HEK293 (cell line): ENCODE measurements around the gene CCDC149.

Experiments used
- CTCF ChIA-PET: fragments of 350-600 bp; formaldehyde crosslinking; extraction: SDS; loops from one replicate; lab custom pipeline; 2021; ENCODE audit warnings: antibody characterized with exemption; lab: Yijun Ruan, JAX
- POLR2A ChIA-PET: fragments of 300-600 bp; formaldehyde crosslinking; extraction: SDS; loops from one replicate; lab custom pipeline; 2020; ENCODE audit warnings: antibody characterized with exemption, inconsistent platforms; lab: Yijun Ruan, JAX
- H3K27ac ChIP-seq: fragments of 200-500 bp; sonication (Bioruptor generic); 2 replicates; pipeline ENCODE4 v1.5.1; 2014; ENCODE audit warnings: low read depth, low read length, control low read depth, inconsistent platforms; ENCODE audit errors: extremely low read depth
- H3K36me3 ChIP-seq, 2 experiments: fragments of 200-500 bp in 1 of 2; sonication (Bioruptor generic) in 1 of 2; 1 replicate in 1 of 2; 2 replicates in 1 of 2; pipeline ENCODE4 v1.5.1; 2014 to 2017; ENCODE audit warnings: inconsistent platforms in 2 of 2, low read length in 2 of 2; ENCODE audit not compliant: control insufficient read depth in 2 of 2, insufficient read depth in 1 of 2
- H3K4me1 ChIP-seq: fragments of 200-500 bp; sonication (Bioruptor generic); 2 replicates; pipeline ENCODE4 v1.5.1; 2014; ENCODE audit warnings: mild to moderate bottlenecking, low read length, inconsistent platforms; ENCODE audit not compliant: control insufficient read depth, insufficient read depth
- H3K4me3 ChIP-seq: 2 replicates; pipeline ENCODE4 v1.5.1; 2011; ENCODE audit warnings: low read depth, mild to moderate bottlenecking, control low read depth, low read length, moderate library complexity
- H3K9me3 ChIP-seq: fragments of 200-500 bp; sonication (Bioruptor generic); 2 replicates; pipeline ENCODE4 v1.5.1; 2014; ENCODE audit warnings: low read depth, low read length, inconsistent platforms; ENCODE audit not compliant: control insufficient read depth, insufficient read depth
- EGR2 ChIP-seq: fragments of 450-650 bp; formaldehyde crosslinking; IDR thresholded peaks from 2 replicates; pipeline ENCODE4 v1.5.1; 2016; ENCODE audit warnings: low read depth, missing biosample characterization, missing genetic modification characterization
- KLF16 ChIP-seq: fragments of 450-650 bp; formaldehyde crosslinking; IDR thresholded peaks from 2 replicates; pipeline ENCODE4 v1.5.1; 2017; ENCODE audit warnings: missing biosample characterization, missing genetic modification characterization
- KLF17 ChIP-seq: fragments of 450-650 bp; formaldehyde crosslinking; IDR thresholded peaks from 2 replicates; pipeline ENCODE4 v1.5.1; 2016; ENCODE audit warnings: missing biosample characterization, missing genetic modification characterization
- PRDM1 ChIP-seq: fragments of 450-650 bp; formaldehyde crosslinking; IDR thresholded peaks from 2 replicates; pipeline ENCODE4; 2016; ENCODE audit warnings: missing biosample characterization, missing genetic modification characterization
- PRDM10 ChIP-seq: fragments of 450-650 bp; formaldehyde crosslinking; IDR thresholded peaks from 2 replicates; pipeline ENCODE4 v1.5.1; 2016; ENCODE audit warnings: missing biosample characterization, missing genetic modification characterization
- TRIM28 ChIP-seq: IDR thresholded peaks from 2 replicates; pipeline ENCODE4 v1.6.1; 2011; ENCODE audit warnings: low read length, control low read depth, borderline replicate concordance
- WT1 ChIP-seq: fragments of 450-650 bp; formaldehyde crosslinking; IDR thresholded peaks from 2 replicates; pipeline ENCODE4 v1.5.1; 2016; ENCODE audit warnings: missing biosample characterization, missing genetic modification characterization
- YY2 ChIP-seq: fragments of 450-650 bp; formaldehyde crosslinking; IDR thresholded peaks from 2 replicates; pipeline ENCODE4 v1.5.1; 2016; ENCODE audit warnings: missing biosample characterization, missing genetic modification characterization
- ZBTB1 ChIP-seq: fragments of 450-650 bp; formaldehyde crosslinking; IDR thresholded peaks from 2 replicates; pipeline ENCODE4 v1.5.1; 2016; ENCODE audit warnings: missing biosample characterization, missing genetic modification characterization
- ZBTB11 ChIP-seq: fragments of 450-650 bp; formaldehyde crosslinking; conservative IDR thresholded peaks from 2 replicates; pipeline ENCODE4 v1.5.1; 2016; ENCODE audit warnings: low read depth, missing biosample characterization, missing genetic modification characterization
- ZFHX2 ChIP-seq: fragments of 450-650 bp; formaldehyde crosslinking; conservative IDR thresholded peaks from 2 replicates; pipeline ENCODE4 v1.5.1; 2016; ENCODE audit warnings: missing biosample characterization, missing genetic modification characterization
- ZFP3 ChIP-seq: fragments of 450-650 bp; formaldehyde crosslinking; IDR thresholded peaks from 2 replicates; pipeline ENCODE4 v1.5.1; 2016; ENCODE audit warnings: low read depth, missing biosample characterization, missing genetic modification characterization
- ZFP41 ChIP-seq: fragments of 450-650 bp; formaldehyde crosslinking; IDR thresholded peaks from 2 replicates; pipeline ENCODE4 v1.5.1; 2016; ENCODE audit warnings: missing biosample characterization, missing genetic modification characterization, borderline replicate concordance
- ZNF140 ChIP-seq: fragments of 450-650 bp; formaldehyde crosslinking; IDR thresholded peaks from 2 replicates; pipeline ENCODE4 v1.5.1; 2016; ENCODE audit warnings: missing biosample characterization, missing genetic modification characterization
- ZNF174 ChIP-seq: fragments of 450-650 bp; formaldehyde crosslinking; IDR thresholded peaks from 2 replicates; pipeline ENCODE4 v1.5.0; 2017; ENCODE audit warnings: missing biosample characterization, mild to moderate bottlenecking, missing genetic modification characterization
- ZNF501 ChIP-seq: fragments of 450-650 bp; formaldehyde crosslinking; IDR thresholded peaks from 2 replicates; pipeline ENCODE4 v1.5.1; 2016; ENCODE audit warnings: missing biosample characterization, missing genetic modification characterization
- ZNF529 ChIP-seq: fragments of 450-650 bp; formaldehyde crosslinking; IDR thresholded peaks from 2 replicates; pipeline ENCODE4 v1.5.1; 2017; ENCODE audit warnings: missing genetic modification characterization, missing biosample characterization; ENCODE audit not compliant: insufficient replicate concordance
- ZNF677 ChIP-seq: fragments of 450-650 bp; IDR thresholded peaks from 2 replicates; pipeline ENCODE4 v1.5.0; 2018; ENCODE audit warnings: missing biosample characterization, mild to moderate bottlenecking, missing genetic modification characterization, moderate library complexity
- ZNF701 ChIP-seq: fragments of 450-650 bp; formaldehyde crosslinking; IDR thresholded peaks from 2 replicates; pipeline ENCODE4 v1.5.1; 2016; ENCODE audit warnings: missing biosample characterization, missing genetic modification characterization
- ZNF830 ChIP-seq: fragments of 450-650 bp; IDR thresholded peaks from 2 replicates; pipeline ENCODE4 v1.5.0; 2018; ENCODE audit warnings: missing biosample characterization, missing genetic modification characterization, low read depth, mild to moderate bottlenecking, moderate library complexity
- ZNF843 ChIP-seq: fragments of 450-650 bp; formaldehyde crosslinking; IDR thresholded peaks from 2 replicates; pipeline ENCODE4 v1.5.1; 2016; ENCODE audit warnings: missing biosample characterization, missing genetic modification characterization

The CCDC149 gene

GRCh38 chr4:24889991-24890390 lies 22.9 kb downstream of the CCDC149 start (continued):
- TF ChIP-seq PRDM10 = no peak
- no peak for TF ChIP-seq ZNF174 (tag by site-specific recombination)
- TF ChIP-seq ZNF843 (tag by site-specific recombination) = no peak
- TF ChIP-seq ZFP41 (tag by site-specific recombination) = no peak

- POLR2A ChIA-PET = no interaction called here
- Histone ChIP-seq H3K27ac (no peak overlapping the region), H3K9me3 (no peaks in the 10 kb centered on the region), H3K4me1 (no peaks in the 10 kb centered on the region), H3K4me3 (no peak overlapping the region), H3K36me3 (no peaks in the 10 kb centered on the region)
- CTCF ChIA-PET = no interaction called here
- TF ChIP-seq TRIM28 (no peak), KLF17 (tag by site-specific recombination) (no peak), YY2 (tag by site-specific recombination) (no peak), ZNF529 (tag by site-specific recombination) (no peak), KLF16 (tag by site-specific recombination) (no peak), ZNF501 (tag by site-specific recombination) (no peak), ZFP3 (tag by site-specific recombination) (no peak), ZNF701 (tag by site-specific recombination) (no peak), ZNF830 (tag by site-specific recombination) (no peak)
Observed at GRCh38 chr4:24888475-24889344, 24.1 kb downstream of the CCDC149 start.

GRCh38 chr4:24887881-24888430 lies 24.9 kb downstream of the CCDC149 start:
- ChIA-PET POLR2A (no interaction called here), CTCF (no interaction called here)
- no peak overlapping the region for H3K27ac ChIP-seq
- no peaks in the 10 kb centered on the region for H3K4me1 ChIP-seq
- H3K9me3 ChIP-seq = no peaks in the 10 kb centered on the region
- TF ChIP-seq ZBTB11 (tag by site-specific recombination) (no peak), ZFHX2 (tag by site-specific recombination) (0 out of 2 replicates have a peak, but pooled peaks have one; percentile 27), KLF16 (tag by site-specific recombination) (no peak), EGR2 (peak; percentile 50), ZNF677 (tag by site-specific recombination) (no peak), PRDM1 (no peak), WT1 (tag by site-specific recombination) (no peak), ZBTB1 (tag by site-specific recombination) (no peak), ZNF140 (tag by site-specific recombination) (no peak)
- TF ChIP-seq, all 188 proteins: peak for 2
- Histone ChIP-seq H3K4me3 (no peak overlapping the region), H3K36me3 (no peaks in the 10 kb centered on the region)
